IMR-90 (cell line): Measurements from ENCODE around the gene JMJD7. TPM values are rescaled to one million over a fixed set of nuclear protein-coding genes. Genes with fewer than 3 reads are reported as not detected.

Experiments
- ATAC-seq: fragments of 200-7000 bp; cut with Tn5 transposase; 2 replicates; pipeline ENCODE4 v1.9.1; 2020; ENCODE audit warnings: low read depth, mild to moderate bottlenecking, moderate library complexity
- BruUV-seq: library from RNA; stranded (reverse); fragments of 400-500 nt; replicated peaks from 2 replicates; lab custom pipeline; 2021; lab: Mats Ljungman, UMichigan
- CTCF ChIA-PET: fragments of 300-600 bp; formaldehyde crosslinking; extraction: SDS; loops from one replicate; lab custom pipeline; 2021; ENCODE audit warnings: antibody characterized with exemption; lab: Yijun Ruan, JAX
- POLR2A ChIA-PET: fragments of 300-600 bp; sonication (Branson Sonifier 250); formaldehyde crosslinking; loops from one replicate; lab custom pipeline; 2022; ENCODE audit warnings: antibody characterized with exemption; ENCODE audit not compliant: unreplicated experiment; lab: Charles Lee
- DNase-seq: peaks from one replicate; pipeline ENCODE4 v3.0.0; 2013
- H2AFZ ChIP-seq: replicated peaks from 2 replicates; pipeline ENCODE3; 2013; ENCODE audit warnings: low read length, mild to moderate bottlenecking; ENCODE audit not compliant: poor library complexity
- H2AK5ac ChIP-seq: 2 replicates; pipeline ENCODE4 v1.6.1; 2013; ENCODE audit warnings: low read depth, low read length, inconsistent platforms
- H2AK9ac ChIP-seq: replicated peaks from 2 replicates; pipeline ENCODE3; 2013; ENCODE audit warnings: mild to moderate bottlenecking, low read depth, low read length, moderate library complexity; ENCODE audit not compliant: poor library complexity
- H2BK120ac ChIP-seq: 2 replicates; pipeline ENCODE4 v1.6.1; 2013; ENCODE audit warnings: low read depth, low read length, inconsistent platforms
- H2BK15ac ChIP-seq: 3 replicates; pipeline ENCODE4 v1.6.1; 2013; ENCODE audit warnings: low read depth, low read length, inconsistent platforms
- H2BK20ac ChIP-seq: 2 replicates; pipeline ENCODE4 v1.6.1; 2013; ENCODE audit warnings: low read depth, mild to moderate bottlenecking, inconsistent platforms, low read length, moderate library complexity
- H2BK5ac ChIP-seq: 2 replicates; pipeline ENCODE4 v1.6.1; 2013; ENCODE audit warnings: mild to moderate bottlenecking, low read depth, low read length, inconsistent platforms; ENCODE audit not compliant: poor library complexity, severe bottlenecking
- H3K14ac ChIP-seq: replicated peaks from 2 replicates; pipeline ENCODE4 v1.6.1; 2013; ENCODE audit warnings: low read depth, low read length, inconsistent platforms
- H3K18ac ChIP-seq: 2 replicates; pipeline ENCODE4 v1.6.1; 2013; ENCODE audit warnings: low read depth, low read length, control low read depth
- H3K23ac ChIP-seq: 2 replicates; pipeline ENCODE4 v1.6.1; 2013; ENCODE audit warnings: low read depth, low read length, inconsistent platforms
- H3K27ac ChIP-seq: 2 replicates; pipeline ENCODE4 v1.5.1; 2013; ENCODE audit warnings: mild to moderate bottlenecking, control low read depth, low read length; ENCODE audit not compliant: insufficient read depth
- H3K27me3 ChIP-seq: 2 replicates; pipeline ENCODE4 v1.6.1; 2013; ENCODE audit warnings: low read length; ENCODE audit not compliant: control insufficient read depth, insufficient read depth
- H3K36me3 ChIP-seq: 2 replicates; pipeline ENCODE4 v1.6.1; 2013; ENCODE audit warnings: low read length, mixed read lengths; ENCODE audit not compliant: control insufficient read depth, insufficient read depth
- H3K4ac ChIP-seq: 2 replicates; pipeline ENCODE4 v1.6.1; 2013; ENCODE audit warnings: low read depth, low read length, inconsistent platforms
- H3K4me1 ChIP-seq: 2 replicates; pipeline ENCODE4 v1.6.1; 2013; ENCODE audit warnings: low read length, mixed read lengths; ENCODE audit not compliant: control insufficient read depth, insufficient read depth
- H3K4me2 ChIP-seq: 2 replicates; pipeline ENCODE4 v1.6.1; 2013; ENCODE audit warnings: low read depth, mild to moderate bottlenecking, control low read depth, low read length, moderate library complexity
- H3K4me3 ChIP-seq: 2 replicates; pipeline ENCODE4 v1.5.1; 2013; ENCODE audit warnings: low read depth, mild to moderate bottlenecking, control low read depth, low read length, moderate library complexity; ENCODE audit not compliant: insufficient read depth
- H3K56ac ChIP-seq: 2 replicates; pipeline ENCODE4 v1.6.1; 2013; ENCODE audit warnings: low read length, inconsistent platforms; ENCODE audit not compliant: insufficient read depth; ENCODE audit errors: extremely low read depth
- H3K79me1 ChIP-seq, 2 experiments: 2 replicates each; pipeline ENCODE4 v1.6.1; 2013; ENCODE audit warnings: low read length in 2 of 2, inconsistent platforms in 1 of 2, low read depth in 1 of 2
- H3K9ac ChIP-seq: 2 replicates; pipeline ENCODE4 v1.6.1; 2013; ENCODE audit warnings: low read depth, low read length, control low read depth
- H3K9me1 ChIP-seq: 2 replicates; pipeline ENCODE4 v1.6.1; 2013; ENCODE audit warnings: low read length, inconsistent platforms; ENCODE audit not compliant: insufficient read depth
- H3K9me3 ChIP-seq: 2 replicates; pipeline ENCODE4 v1.6.1; 2013; ENCODE audit warnings: low read length; ENCODE audit not compliant: control insufficient read depth, insufficient read depth
- H4K20me1 ChIP-seq: 2 replicates; pipeline ENCODE4 v1.6.1; 2013; ENCODE audit warnings: low read length, inconsistent platforms; ENCODE audit not compliant: insufficient read depth
- H4K5ac ChIP-seq: 2 replicates; pipeline ENCODE4 v1.6.1; 2013; ENCODE audit warnings: mild to moderate bottlenecking, low read depth, low read length, control low read depth
- H4K8ac ChIP-seq, 2 experiments: 2 replicates each; pipeline ENCODE4 v1.6.1; 2013; ENCODE audit warnings: low read depth in 2 of 2, low read length in 2 of 2, control low read depth in 1 of 2, inconsistent platforms in 1 of 2
- H4K91ac ChIP-seq: 2 replicates; pipeline ENCODE4 v1.6.1; 2013; ENCODE audit warnings: low read depth, low read length, inconsistent platforms; ENCODE audit not compliant: insufficient read depth
- CEBPB ChIP-seq: IDR thresholded peaks from 2 replicates; pipeline ENCODE4 v1.6.1; 2012; ENCODE audit warnings: low read depth, low read length, improper control_type of control experiment
- CHD1 ChIP-seq: IDR thresholded peaks from 2 replicates; pipeline ENCODE4 v1.6.1; 2012; ENCODE audit warnings: low read depth, low read length, improper control_type of control experiment
- CTCF ChIP-seq: conservative IDR thresholded peaks from 2 replicates; pipeline ENCODE4 v1.5.1; 2012; ENCODE audit warnings: mild to moderate bottlenecking, low read depth, low read length, improper control_type of control experiment
- ELK1 ChIP-seq: fragments of 150-350 bp; IDR thresholded peaks from 2 replicates; pipeline ENCODE4 v1.6.1; 2016; ENCODE audit warnings: low read depth, mild to moderate bottlenecking, low read length, moderate library complexity, borderline replicate concordance
- FOS ChIP-seq: fragments of 150-350 bp; IDR thresholded peaks from 2 replicates; pipeline ENCODE4 v1.6.1; 2016; ENCODE audit warnings: low read depth, low read length
- MAFK ChIP-seq: IDR thresholded peaks from 2 replicates; pipeline ENCODE4 v1.6.1; 2012; ENCODE audit warnings: low read depth, low read length, improper control_type of control experiment
- MAZ ChIP-seq: IDR thresholded peaks from 2 replicates; pipeline ENCODE4 v1.6.1; 2012; ENCODE audit warnings: low read depth, mild to moderate bottlenecking, low read length, improper control_type of control experiment, moderate library complexity, borderline replicate concordance
- MXI1 ChIP-seq: IDR thresholded peaks from 2 replicates; pipeline ENCODE4 v1.6.1; 2012; ENCODE audit warnings: low read depth, mild to moderate bottlenecking, low read length, moderate library complexity, borderline replicate concordance
- NFE2L2 ChIP-seq: fragments of 150-350 bp; IDR thresholded peaks from 2 replicates; pipeline ENCODE4 v1.6.1; 2016; ENCODE audit warnings: low read depth, mild to moderate bottlenecking, low read length
- RCOR1 ChIP-seq: IDR thresholded peaks from 2 replicates; pipeline ENCODE4 v1.6.1; 2012; ENCODE audit warnings: mild to moderate bottlenecking, low read length, improper control_type of control experiment; ENCODE audit not compliant: insufficient replicate concordance
- RFX5 ChIP-seq: IDR thresholded peaks from 2 replicates; pipeline ENCODE4 v1.8.0; 2012; ENCODE audit warnings: low read depth, mild to moderate bottlenecking, low read length, moderate library complexity
- SMC3 ChIP-seq: fragments of 150-350 bp; IDR thresholded peaks from 2 replicates; pipeline ENCODE4 v1.6.1; 2016; ENCODE audit warnings: low read depth, mild to moderate bottlenecking, antibody characterized with exemption, low read length, moderate library complexity
- USF2 ChIP-seq: fragments of 150-350 bp; IDR thresholded peaks from 2 replicates; pipeline ENCODE4 v1.6.1; 2017; ENCODE audit warnings: mild to moderate bottlenecking, antibody characterized with exemption, low read length, low read depth
- whole genome bisulfite sequencing, 2 experiments: methylation state at CpG; one replicate each; pipeline versions ENCODE4 v1.1.5 to v1.1.7; 2013; ENCODE audit warnings: missing lambda C conversion rate in 2 of 2; ENCODE audit not compliant: insufficient read length in 1 of 2; ENCODE audit errors: extremely low coverage in 2 of 2; 5-methylcytosine and 5-hydroxymethylcytosine counted together
- dilution Hi-C: fragments of 300-500 bp; cut with HindIII; formaldehyde crosslinking; loops from one replicate; pipeline ENCODE4 v1.14.3; 2018; ENCODE audit warnings: low sequenced_read_pairs; ENCODE audit not compliant: unreplicated experiment
- in situ Hi-C: fragments of 300-500 bp; cut with MboI; formaldehyde crosslinking; loops from 3 replicates; pipeline ENCODE4 v1.14.3; 2019; ENCODE audit warnings: low sequenced_read_pairs, inconsistent platforms, mixed read lengths
- intact Hi-C: fragments of 100-400 bp; cut with micrococcal nuclease; formaldehyde crosslinking; loops from 2 replicates; pipeline ENCODE4 v1.10.0; 2022
- polyA plus RNA-seq, 3 experiments: library from polyadenylated mRNA; depleted of rRNA; stranded (reverse); fragments of >200 nt; gene quantifications; 2 replicates each; pipeline ENCODE4 v1.2.3, GENCODE V29; 2012; ENCODE audit warnings: low replicate concordance in 1 of 3
- total RNA-seq: library from RNA; depleted of rRNA; stranded (reverse); fragments of >200 nt; gene quantifications from 2 replicates; pipeline ENCODE4 v1.2.3, GENCODE V29; 2012

The JMJD7 gene
- total and polyA plus RNA-seq, 2 of the 4 experiments (the other 2 are of a cell fraction) = 5.0 to 6.3 TPM

- DNase-seq (no peak), ATAC-seq (no peak)
- dilution Hi-C loops = no loop called here
- BruUV-seq = no TSS peak
- Histone ChIP-seq H3K9me3 (no peaks in the 10 kb centered on the region), H2BK5ac (no peak overlapping the region), H3K14ac (no peak overlapping the region), H3K36me3 (peaks cover 3% of the 10 kb centered on the region), H3K9me1 (peaks cover 11% of the 10 kb centered on the region; the same call in 1 of the 2 replicates), H2BK120ac (no peak overlapping the region), H2BK15ac (no peak overlapping the region), H3K18ac (no peak overlapping the region), H3K4ac (no peak overlapping the region), H4K20me1 (peaks cover 11% of the 10 kb centered on the region), H3K27me3 (no peaks in the 10 kb centered on the region), H3K79me1 (peaks cover 9 to 22% of the 10 kb centered on the region in 2 experiments), H3K27ac (no peak overlapping the region), H2AK5ac (no peak overlapping the region), H4K5ac (no peak overlapping the region), H3K4me1 (no peaks in the 10 kb centered on the region), H3K4me3 (no peak overlapping the region), H4K91ac (no peak overlapping the region), H2AFZ (no peak overlapping the region), H4K8ac (no peak overlapping the region), H3K56ac (no peak overlapping the region), H2BK20ac (no peak overlapping the region), H2AK9ac (no peak overlapping the region), H3K23ac (no peak overlapping the region), H3K9ac (no peak overlapping the region), H3K4me2 (no peak overlapping the region)
- no CpG with 5 or more reads among the region's 3 CpGs for WGBS, 2 experiments
- TF ChIP-seq MXI1 = no peak
- no peak for TF ChIP-seq CHD1
- no peak for TF ChIP-seq RFX5
- no peak for TF ChIP-seq USF2
- no peak for TF ChIP-seq ELK1
- TF ChIP-seq MAZ = no peak
- no peak for TF ChIP-seq FOS
- TF ChIP-seq CTCF = no peak
- no peak for TF ChIP-seq NFE2L2
- TF ChIP-seq SMC3 = no peak
- no peak for TF ChIP-seq CEBPB
- TF ChIP-seq RCOR1 = no peak
- TF ChIP-seq MAFK = no peak
- in situ Hi-C loops = no loop called here
- ChIA-PET CTCF (no interaction called here), POLR2A (no interaction called here)
- intact Hi-C loops = no loop called here
Observed at GRCh38 chr15:41834096-41834495, 6.2 kb downstream of the JMJD7 start.
